ENCODE data around the gene SNRNP40.

- TF ChIP-seq GATA3 (IDR thresholded peaks at IDR 0.05; ENCODE audit: low read depth, low read length): no peak
- TF ChIP-seq GATA2 (IDR thresholded peaks at IDR 0.05; ENCODE audit: low read depth, low read length): no peak
Measured at GRCh38 chr1:31241321-31241720, 55.3 kb downstream of the SNRNP40 start.

Measured in SH-SY5Y (cell line).